Measurements from ENCODE around the gene PTPRD. TPM values are rescaled to one million over a fixed set of nuclear protein-coding genes. Genes with fewer than 3 reads are reported as not detected.

The PTPRD gene
- total and polyA plus RNA-seq, 9 of the 15 experiments (the other 6 are each of a cell fraction or from before 2014, with no cell fraction given), result 0.11 TPM; not detected in 8

DNA sequence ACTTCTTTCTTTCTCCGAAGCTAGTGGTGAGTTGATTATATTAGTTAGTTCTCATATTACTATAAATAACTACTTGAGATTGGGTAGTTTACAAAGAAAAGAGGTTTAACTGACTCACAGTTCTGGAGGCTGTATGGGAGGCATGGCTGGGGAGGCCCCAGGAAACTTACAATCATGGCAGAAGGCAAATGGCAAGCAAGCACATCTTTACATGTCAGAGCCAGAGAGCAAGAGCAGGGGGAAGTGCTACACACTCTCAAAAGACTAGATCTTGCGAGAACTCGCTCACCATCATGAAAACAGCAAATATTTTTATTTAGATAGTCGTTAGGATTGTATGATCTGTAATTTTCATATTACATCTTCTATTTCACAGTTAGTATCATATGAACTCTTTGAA lies 711.2 kb downstream of the PTPRD start:
- no peaks in the 10 kb centered on the region for H3K36me3 ChIP-seq (ENCODE audit: control insufficient read depth, insufficient read depth, low read length)
- no peaks in the 10 kb centered on the region for H3K79me2 ChIP-seq (ENCODE audit: control insufficient read depth, insufficient read depth, low read length)
- FAIRE-seq (no peak), ATAC-seq (no peak), DNase-seq (ENCODE audit: extremely low read depth in 1 of 4, low spot score in 3 of 4) (no peak)
- H4K20me1 ChIP-seq (replicated peaks; ENCODE audit: control insufficient read depth, insufficient read depth, low read length), result no peaks in the 10 kb centered on the region
- POLR2A ChIA-PET, result no interaction called here
- H3K9ac ChIP-seq (ENCODE audit: insufficient read depth in 1 of 2, low read depth in 2 of 2, low read length in 2 of 2), result no peak overlapping the region
- H3K4me2 ChIP-seq (ENCODE audit: insufficient read depth, low read length), result no peak overlapping the region
- in situ Hi-C loops (cut with MboI), result no loop called here
- no peak overlapping the region for H3K27ac ChIP-seq (ENCODE audit: extremely low read depth, low read depth, low read length)
- CTCF ChIA-PET (ENCODE audit: low intra/inter-chr PET ratio), result no interaction called here
- 0% methylated on average over 4 of the region's 4 CpGs for WGBS (ENCODE audit: insufficient coverage, low coverage, missing lambda C conversion rate)
- no peaks in the 10 kb centered on the region for H3K9me3 ChIP-seq (replicated peaks; ENCODE audit: control insufficient read depth, insufficient read depth, low read depth, low read length)
- H3K4me1 ChIP-seq (replicated peaks in 1 of 2; ENCODE audit: control insufficient read depth in 2 of 2, insufficient read depth in 2 of 2, low read length in 2 of 2), result no peaks in the 10 kb centered on the region
- no TSS peak for BruUV-seq (replicated peaks)
- intact Hi-C loops (cut with micrococcal nuclease), result no loop called here
- H3K27me3 ChIP-seq (ENCODE audit: control insufficient read depth in 2 of 2, insufficient read depth in 2 of 2, low read length in 2 of 2), result no peaks in the 10 kb centered on the region
- no peak overlapping the region for H2AFZ ChIP-seq (ENCODE audit: low read depth, low read length)
- H3K4me3 ChIP-seq, result no peak overlapping the region
- no peaks in the 10 kb centered on the region for H3K9me1 ChIP-seq (ENCODE audit: control insufficient read depth, insufficient read depth, low read length)
- TF ChIP-seq, protein P1, sequence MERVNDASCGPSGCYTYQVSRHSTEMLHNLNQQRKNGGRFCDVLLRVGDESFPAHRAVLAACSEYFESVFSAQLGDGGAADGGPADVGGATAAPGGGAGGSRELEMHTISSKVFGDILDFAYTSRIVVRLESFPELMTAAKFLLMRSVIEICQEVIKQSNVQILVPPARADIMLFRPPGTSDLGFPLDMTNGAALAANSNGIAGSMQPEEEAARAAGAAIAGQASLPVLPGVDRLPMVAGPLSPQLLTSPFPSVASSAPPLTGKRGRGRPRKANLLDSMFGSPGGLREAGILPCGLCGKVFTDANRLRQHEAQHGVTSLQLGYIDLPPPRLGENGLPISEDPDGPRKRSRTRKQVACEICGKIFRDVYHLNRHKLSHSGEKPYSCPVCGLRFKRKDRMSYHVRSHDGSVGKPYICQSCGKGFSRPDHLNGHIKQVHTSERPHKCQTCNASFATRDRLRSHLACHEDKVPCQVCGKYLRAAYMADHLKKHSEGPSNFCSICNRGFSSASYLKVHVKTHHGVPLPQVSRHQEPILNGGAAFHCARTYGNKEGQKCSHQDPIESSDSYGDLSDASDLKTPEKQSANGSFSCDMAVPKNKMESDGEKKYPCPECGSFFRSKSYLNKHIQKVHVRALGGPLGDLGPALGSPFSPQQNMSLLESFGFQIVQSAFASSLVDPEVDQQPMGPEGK (CRISPR knock-in tag; IDR thresholded peaks at IDR 0.05; ENCODE audit: borderline replicate concordance), result no peak
- TF ChIP-seq CTBP1 (IDR thresholded peaks at IDR 0.05; ENCODE audit: borderline replicate concordance), result no peak
- TF ChIP-seq TARDBP (IDR thresholded peaks at IDR 0.05), result no peak
- no peak for TF ChIP-seq ZBED1 (IDR thresholded peaks at IDR 0.05)
- no peak for TF ChIP-seq ZNF551 (CRISPR knock-in tag; IDR thresholded peaks at IDR 0.05)
- no peak for TF ChIP-seq SREBF2 (CRISPR knock-in tag; IDR thresholded peaks at IDR 0.05)
- TF ChIP-seq JUN (IDR thresholded peaks at IDR 0.05; ENCODE audit: borderline replicate concordance, low read depth, low read length), result no peak
- TF ChIP-seq JUN (CRISPR knock-in tag; IDR thresholded peaks at IDR 0.05; ENCODE audit: borderline replicate concordance), result no peak
- TF ChIP-seq ZNF609 (CRISPR knock-in tag; IDR thresholded peaks at IDR 0.05; ENCODE audit: borderline replicate concordance), result no peak
- no peak for TF ChIP-seq KAT2B (IDR thresholded peaks at IDR 0.05; ENCODE audit: low read depth, low read length)
- no peak for TF ChIP-seq ZNF277 (CRISPR knock-in tag; IDR thresholded peaks at IDR 0.05; ENCODE audit: borderline replicate concordance)
- TF ChIP-seq, protein P2, sequence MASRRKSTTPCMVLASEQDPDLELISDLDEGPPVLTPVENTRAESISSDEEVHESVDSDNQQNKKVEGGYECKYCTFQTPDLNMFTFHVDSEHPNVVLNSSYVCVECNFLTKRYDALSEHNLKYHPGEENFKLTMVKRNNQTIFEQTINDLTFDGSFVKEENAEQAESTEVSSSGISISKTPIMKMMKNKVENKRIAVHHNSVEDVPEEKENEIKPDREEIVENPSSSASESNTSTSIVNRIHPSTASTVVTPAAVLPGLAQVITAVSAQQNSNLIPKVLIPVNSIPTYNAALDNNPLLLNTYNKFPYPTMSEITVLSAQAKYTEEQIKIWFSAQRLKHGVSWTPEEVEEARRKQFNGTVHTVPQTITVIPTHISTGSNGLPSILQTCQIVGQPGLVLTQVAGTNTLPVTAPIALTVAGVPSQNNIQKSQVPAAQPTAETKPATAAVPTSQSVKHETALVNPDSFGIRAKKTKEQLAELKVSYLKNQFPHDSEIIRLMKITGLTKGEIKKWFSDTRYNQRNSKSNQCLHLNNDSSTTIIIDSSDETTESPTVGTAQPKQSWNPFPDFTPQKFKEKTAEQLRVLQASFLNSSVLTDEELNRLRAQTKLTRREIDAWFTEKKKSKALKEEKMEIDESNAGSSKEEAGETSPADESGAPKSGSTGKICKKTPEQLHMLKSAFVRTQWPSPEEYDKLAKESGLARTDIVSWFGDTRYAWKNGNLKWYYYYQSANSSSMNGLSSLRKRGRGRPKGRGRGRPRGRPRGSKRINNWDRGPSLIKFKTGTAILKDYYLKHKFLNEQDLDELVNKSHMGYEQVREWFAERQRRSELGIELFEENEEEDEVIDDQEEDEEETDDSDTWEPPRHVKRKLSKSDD (conservative IDR thresholded peaks at IDR 0.05; ENCODE audit: low read length), result no peak
